Measurements from ENCODE around the gene ZBTB7A. TPM values are rescaled to one million over a fixed set of nuclear protein-coding genes. Genes with fewer than 3 reads are reported as not detected.

ZBTB7A gene
- polyA plus RNA-seq, 4 donors: 14.3 to 35.6 (median 21.9) TPM

GRCh38 chr19:4108767-4109625 is 42.3 kb upstream of the ZBTB7A start:
- peak in 1 of 2 donors; percentile 58 for DNase-seq
- FAIRE-seq: no peak
- 73 to 86% (median 73%) methylated on average over 33 to 35 of the region's 35 CpGs for WGBS, 3 donors
- Histone ChIP-seq H3K4me1 (ENCODE audit: control insufficient read depth in 3 of 3, insufficient read depth in 2 of 3, low read depth in 1 of 3, low read length in 2 of 3) (no peaks in the 10 kb centered on the region), H3K27ac (ENCODE audit: low read depth in 1 of 3, low read length in 2 of 3) (peak overlapping the region in 2 of 3 donors; percentile 61 to 90), H3K36me3 (ENCODE audit: control insufficient read depth in 3 of 3, insufficient read depth in 2 of 3, low read depth in 1 of 3, low read length in 3 of 3) (peaks cover 10 to 97% (median 36%) of the 10 kb centered on the region in 3 donors), H3K4me3 (ENCODE audit: low read depth in 1 of 3, low read length in 3 of 3) (no peak overlapping the region), H3K27me3 (ENCODE audit: control insufficient read depth in 3 of 3, insufficient read depth in 3 of 3, low read length in 3 of 3) (no peaks in the 10 kb centered on the region), H3K9me3 (ENCODE audit: control insufficient read depth in 2 of 2, insufficient read depth in 1 of 2, low read depth in 1 of 2, low read length in 1 of 2) (no peaks in the 10 kb centered on the region)

DNA sequence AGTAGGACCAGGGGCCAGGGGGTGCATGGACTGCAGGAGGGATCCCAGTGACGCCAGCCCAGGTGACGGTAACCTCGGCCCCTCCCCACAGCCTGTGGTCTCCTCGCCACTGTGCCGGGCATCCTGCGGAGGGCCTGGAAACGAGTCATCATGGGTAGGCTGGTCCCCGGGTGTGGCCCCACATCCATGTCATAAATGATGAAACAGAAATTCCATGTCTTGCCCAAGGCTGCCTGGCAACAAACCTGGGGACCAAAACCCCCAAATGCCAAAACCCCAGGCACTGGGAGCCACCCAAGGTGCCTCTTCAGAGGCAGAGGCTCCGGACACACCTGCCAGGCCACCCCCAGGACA is 36.4 kb upstream of the ZBTB7A start:
- no peak for FAIRE-seq
- DNase-seq: no peak
- 76 to 81% (median 80%) methylated on average over 9 of the region's 9 CpGs for WGBS, 3 donors
- H3K27me3 ChIP-seq (ENCODE audit: control insufficient read depth in 3 of 3, insufficient read depth in 3 of 3, low read length in 3 of 3): no peaks in the 10 kb centered on the region
- H3K9me3 ChIP-seq (ENCODE audit: control insufficient read depth in 2 of 2, insufficient read depth in 1 of 2, low read depth in 1 of 2, low read length in 1 of 2): no peaks in the 10 kb centered on the region
- H3K36me3 ChIP-seq (ENCODE audit: control insufficient read depth in 3 of 3, insufficient read depth in 2 of 3, low read depth in 1 of 3, low read length in 3 of 3): peaks cover 23 to 96% (median 30%) of the 10 kb centered on the region in 3 donors
- H3K4me3 ChIP-seq (ENCODE audit: low read depth in 1 of 3, low read length in 3 of 3): no peak overlapping the region
- H3K27ac ChIP-seq (ENCODE audit: low read depth in 1 of 3, low read length in 2 of 3): no peak overlapping the region
- no peaks in the 10 kb centered on the region for H3K4me1 ChIP-seq (ENCODE audit: control insufficient read depth in 3 of 3, insufficient read depth in 2 of 3, low read depth in 1 of 3, low read length in 2 of 3)

DNA sequence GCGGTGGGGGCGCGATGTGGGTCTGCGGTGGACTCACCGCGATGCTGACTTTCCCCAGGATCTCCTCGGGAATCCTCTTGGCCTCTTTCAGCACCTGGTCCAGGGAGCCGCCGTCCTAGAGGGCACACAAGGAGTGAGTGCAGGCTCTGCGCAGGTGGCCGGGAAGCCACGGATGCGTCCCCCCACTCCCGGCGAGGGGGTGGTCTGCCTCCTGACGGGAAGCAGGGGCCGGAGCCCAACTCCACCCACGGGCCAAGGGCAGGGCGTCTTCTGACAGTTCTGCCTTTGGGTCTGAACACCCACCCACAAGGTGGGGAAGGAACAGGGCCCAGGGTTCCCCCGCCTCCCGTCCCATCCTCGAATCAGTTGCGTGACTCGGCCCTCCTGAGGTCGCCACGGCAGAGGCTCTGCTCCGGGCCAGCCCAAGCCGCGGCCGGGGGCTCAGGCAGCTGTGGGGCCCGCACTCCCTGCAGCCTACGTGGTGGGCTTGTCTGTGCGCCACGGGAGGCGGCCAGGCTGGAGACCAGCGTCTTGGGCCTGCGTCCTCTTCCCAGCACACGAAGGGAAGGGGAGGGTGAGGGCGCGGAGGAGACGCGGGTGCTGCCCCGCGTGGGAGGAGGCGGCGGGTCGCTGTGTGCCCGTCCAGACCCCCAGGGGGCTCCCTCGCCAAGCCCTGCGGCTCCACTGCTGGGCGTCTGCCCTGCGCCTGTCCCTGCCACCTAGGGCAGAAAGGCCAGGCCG is 35.8 kb upstream of the ZBTB7A start:
- no peak for DNase-seq
- 90 to 92% (median 92%) methylated on average over 41 to 53 of the region's 53 CpGs for WGBS, 3 donors
- FAIRE-seq: no peak
- peaks cover 21 to 96% (median 27%) of the 10 kb centered on the region in 3 donors for H3K36me3 ChIP-seq (ENCODE audit: control insufficient read depth in 3 of 3, insufficient read depth in 2 of 3, low read depth in 1 of 3, low read length in 3 of 3)
- H3K4me3 ChIP-seq (ENCODE audit: low read depth in 1 of 3, low read length in 3 of 3): no peak overlapping the region
- no peaks in the 10 kb centered on the region for H3K27me3 ChIP-seq (ENCODE audit: control insufficient read depth in 3 of 3, insufficient read depth in 3 of 3, low read length in 3 of 3)
- no peaks in the 10 kb centered on the region for H3K9me3 ChIP-seq (ENCODE audit: control insufficient read depth in 2 of 2, insufficient read depth in 1 of 2, low read depth in 1 of 2, low read length in 1 of 2)
- H3K27ac ChIP-seq (ENCODE audit: low read depth in 1 of 3, low read length in 2 of 3): no peak overlapping the region
- H3K4me1 ChIP-seq (ENCODE audit: control insufficient read depth in 3 of 3, insufficient read depth in 2 of 3, low read depth in 1 of 3, low read length in 2 of 3): no peaks in the 10 kb centered on the region

DNA sequence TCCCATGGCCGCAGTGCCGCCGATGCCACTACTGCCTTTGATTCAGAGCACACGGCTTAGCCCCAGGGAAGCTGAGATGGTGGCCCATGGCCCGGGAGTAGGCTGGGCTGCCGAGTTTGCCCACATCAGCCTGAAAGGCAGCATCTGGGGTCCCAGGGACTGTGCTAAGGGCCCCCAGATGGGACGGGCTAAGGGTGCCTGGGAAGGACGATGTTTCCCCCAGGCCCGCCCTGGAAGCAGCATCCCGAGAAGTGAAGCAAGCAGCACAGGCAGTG is 34.7 kb upstream of the ZBTB7A start:
- Histone ChIP-seq H3K9me3 (ENCODE audit: control insufficient read depth in 2 of 2, insufficient read depth in 1 of 2, low read depth in 1 of 2, low read length in 1 of 2) (no peaks in the 10 kb centered on the region), H3K36me3 (ENCODE audit: control insufficient read depth in 3 of 3, insufficient read depth in 2 of 3, low read depth in 1 of 3, low read length in 3 of 3) (peaks cover 22 to 98% (median 22%) of the 10 kb centered on the region in 3 donors), H3K27me3 (ENCODE audit: control insufficient read depth in 3 of 3, insufficient read depth in 3 of 3, low read length in 3 of 3) (no peaks in the 10 kb centered on the region), H3K27ac (ENCODE audit: low read depth in 1 of 3, low read length in 2 of 3) (no peak overlapping the region), H3K4me3 (ENCODE audit: low read depth in 1 of 3, low read length in 3 of 3) (no peak overlapping the region), H3K4me1 (ENCODE audit: control insufficient read depth in 3 of 3, insufficient read depth in 2 of 3, low read depth in 1 of 3, low read length in 2 of 3) (no peaks in the 10 kb centered on the region)
- 91 to 97% (median 96%) methylated on average over 10 of the region's 10 CpGs for WGBS, 3 donors
- DNase-seq: no peak
- no peak for FAIRE-seq

GRCh38 chr19:4100647-4101495 is 34.2 kb upstream of the ZBTB7A start:
- 93 to 94% (median 94%) methylated on average over 28 to 38 of the region's 38 CpGs for WGBS, 3 donors
- peaks cover 22 to 98% (median 22%) of the 10 kb centered on the region in 3 donors for H3K36me3 ChIP-seq (ENCODE audit: control insufficient read depth in 3 of 3, insufficient read depth in 2 of 3, low read depth in 1 of 3, low read length in 3 of 3)
- H3K9me3 ChIP-seq (ENCODE audit: control insufficient read depth in 2 of 2, insufficient read depth in 1 of 2, low read depth in 1 of 2, low read length in 1 of 2): no peaks in the 10 kb centered on the region
- no peaks in the 10 kb centered on the region for H3K4me1 ChIP-seq (ENCODE audit: control insufficient read depth in 3 of 3, insufficient read depth in 2 of 3, low read depth in 1 of 3, low read length in 2 of 3)
- no peak overlapping the region for H3K4me3 ChIP-seq (ENCODE audit: low read depth in 1 of 3, low read length in 3 of 3)
- FAIRE-seq (no peak), DNase-seq (no peak)
- H3K27me3 ChIP-seq (ENCODE audit: control insufficient read depth in 3 of 3, insufficient read depth in 3 of 3, low read length in 3 of 3): no peaks in the 10 kb centered on the region
- H3K27ac ChIP-seq (ENCODE audit: low read depth in 1 of 3, low read length in 2 of 3): no peak overlapping the region

- H3K27me3 ChIP-seq (ENCODE audit: control insufficient read depth in 3 of 3, insufficient read depth in 3 of 3, low read length in 3 of 3): no peaks in the 10 kb centered on the region
- peaks cover 0 to 3% of the 10 kb centered on the region in 2 donors for H3K9me3 ChIP-seq (ENCODE audit: control insufficient read depth in 2 of 2, insufficient read depth in 1 of 2, low read depth in 1 of 2, low read length in 1 of 2)
- H3K36me3 ChIP-seq (ENCODE audit: control insufficient read depth in 3 of 3, insufficient read depth in 2 of 3, low read depth in 1 of 3, low read length in 3 of 3): peaks cover 19 to 99% (median 22%) of the 10 kb centered on the region in 3 donors
- FAIRE-seq (no peak), DNase-seq (no peak)
- H3K4me3 ChIP-seq (ENCODE audit: low read depth in 1 of 3, low read length in 3 of 3): no peak overlapping the region
- no peak overlapping the region for H3K27ac ChIP-seq (ENCODE audit: low read depth in 1 of 3, low read length in 2 of 3)
- 95 to 97% (median 95%) methylated on average over 27 to 38 of the region's 38 CpGs for WGBS, 3 donors
- H3K4me1 ChIP-seq (ENCODE audit: control insufficient read depth in 3 of 3, insufficient read depth in 2 of 3, low read depth in 1 of 3, low read length in 2 of 3): no peaks in the 10 kb centered on the region
Measured at GRCh38 chr19:4099041-4099764, 32.5 kb upstream of the ZBTB7A start.

DNA sequence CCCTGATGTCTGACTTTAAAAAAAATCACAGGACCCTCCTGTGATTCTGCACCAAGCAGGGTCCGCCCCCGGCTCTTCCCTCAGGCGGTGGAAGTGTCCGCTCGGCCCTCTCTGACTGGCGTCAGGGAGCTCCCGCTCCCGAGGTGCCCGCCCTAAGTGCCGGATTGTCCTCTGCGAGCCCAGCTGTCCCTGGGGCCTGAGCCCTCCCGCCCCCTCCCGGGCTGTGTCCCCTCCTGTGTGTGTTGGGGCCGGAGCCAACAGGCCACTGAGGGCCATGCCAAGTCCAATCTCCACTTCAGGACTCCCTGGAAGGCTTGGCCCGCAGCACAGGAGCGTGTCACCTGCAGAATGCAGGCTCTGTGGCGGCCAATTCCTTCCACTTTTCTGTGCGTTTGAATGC is 31.8 kb upstream of the ZBTB7A start:
- 90 to 95% (median 94%) methylated on average over 18 of the region's 18 CpGs for WGBS, 3 donors
- Histone ChIP-seq H3K9me3 (ENCODE audit: control insufficient read depth in 2 of 2, insufficient read depth in 1 of 2, low read depth in 1 of 2, low read length in 1 of 2) (peaks cover 0 to 3% of the 10 kb centered on the region in 2 donors), H3K4me3 (ENCODE audit: low read depth in 1 of 3, low read length in 3 of 3) (no peak overlapping the region), H3K27me3 (ENCODE audit: control insufficient read depth in 3 of 3, insufficient read depth in 3 of 3, low read length in 3 of 3) (no peaks in the 10 kb centered on the region), H3K36me3 (ENCODE audit: control insufficient read depth in 3 of 3, insufficient read depth in 2 of 3, low read depth in 1 of 3, low read length in 3 of 3) (peaks cover 20 to 100% (median 25%) of the 10 kb centered on the region in 3 donors), H3K4me1 (ENCODE audit: control insufficient read depth in 3 of 3, insufficient read depth in 2 of 3, low read depth in 1 of 3, low read length in 2 of 3) (no peaks in the 10 kb centered on the region), H3K27ac (ENCODE audit: low read depth in 1 of 3, low read length in 2 of 3) (no peak overlapping the region)
- FAIRE-seq (no peak), DNase-seq (no peak)

- FAIRE-seq (no peak), DNase-seq (no peak)
- no peak overlapping the region for H3K4me3 ChIP-seq (ENCODE audit: low read depth in 1 of 3, low read length in 3 of 3)
- H3K4me1 ChIP-seq (ENCODE audit: control insufficient read depth in 3 of 3, insufficient read depth in 2 of 3, low read depth in 1 of 3, low read length in 2 of 3): no peaks in the 10 kb centered on the region
- 79 to 90% (median 87%) methylated on average over 11 of the region's 11 CpGs for WGBS, 3 donors
- H3K9me3 ChIP-seq (ENCODE audit: control insufficient read depth in 2 of 2, insufficient read depth in 1 of 2, low read depth in 1 of 2, low read length in 1 of 2): peaks cover 0 to 3% of the 10 kb centered on the region in 2 donors
- H3K36me3 ChIP-seq (ENCODE audit: control insufficient read depth in 3 of 3, insufficient read depth in 2 of 3, low read depth in 1 of 3, low read length in 3 of 3): peaks cover 22 to 100% (median 22%) of the 10 kb centered on the region in 3 donors
- H3K27me3 ChIP-seq (ENCODE audit: control insufficient read depth in 3 of 3, insufficient read depth in 3 of 3, low read length in 3 of 3): no peaks in the 10 kb centered on the region
- peak overlapping the region in 2 of 3 donors; percentile 19 to 32 for H3K27ac ChIP-seq (ENCODE audit: low read depth in 1 of 3, low read length in 2 of 3)
Measured at GRCh38 chr19:4097501-4097900, 30.8 kb upstream of the ZBTB7A start.

Measured in small intestine (tissue), 7 donors.